Brain pericyte (primary cell): Measurements from ENCODE around the gene STAT1.

Source experiments
- DNase-seq: peaks from one replicate; pipeline ENCODE4 v3.0.0-alpha.2; 2012; ENCODE audit warnings: low read depth, low spot score

The STAT1 gene

GRCh38 chr2:191031256-191031655 is 17.3 kb upstream of the STAT1 start:
- DNase-seq: no peak

- DNase-seq: no peak
Measured at GRCh38 chr2:191030521-191031154, 16.7 kb upstream of the STAT1 start.

GRCh38 chr2:191029280-191029950 is 15.4 kb upstream of the STAT1 start:
- no peak for DNase-seq

GRCh38 chr2:191026377-191026776 is 12.4 kb upstream of the STAT1 start:
- DNase-seq: no peak

GRCh38 chr2:191025135-191025534 is 11.2 kb upstream of the STAT1 start:
- no peak for DNase-seq

GRCh38 chr2:191023235-191023679 is 9.3 kb upstream of the STAT1 start:
- no peak for DNase-seq

- DNase-seq: peak; percentile 24
Measured at GRCh38 chr2:191020742-191021381, 6.9 kb upstream of the STAT1 start.

GRCh38 chr2:191020221-191020741 is 6.3 kb upstream of the STAT1 start:
- DNase-seq: peak; percentile 92

GRCh38 chr2:191019376-191019775 is 5.4 kb upstream of the STAT1 start:
- DNase-seq: no peak

GRCh38 chr2:191018643-191019119 is 4.7 kb upstream of the STAT1 start:
- no peak for DNase-seq

- DNase-seq: no peak
Measured at GRCh38 chr2:191018048-191018447, 4.1 kb upstream of the STAT1 start.

- no peak for DNase-seq
Measured at GRCh38 chr2:191015831-191016230, 1.9 kb upstream of the STAT1 start.

GRCh38 chr2:191015239-191015638 is 1.3 kb upstream of the STAT1 start:
- DNase-seq: no peak

- DNase-seq: no peak
Measured at GRCh38 chr2:191014653-191015020, 666 bp upstream of the STAT1 start.

GRCh38 chr2:191013682-191013931 is 364 bp downstream of the STAT1 start:
- DNase-seq: peak; percentile 5

GRCh38 chr2:191012845-191013681 is 908 bp downstream of the STAT1 start:
- DNase-seq: no peak

GRCh38 chr2:191012346-191012745 is 1.6 kb downstream of the STAT1 start:
- DNase-seq: no peak

- DNase-seq: no peak
Measured at GRCh38 chr2:191010887-191011885, 2.8 kb downstream of the STAT1 start.

- no peak for DNase-seq
Measured at GRCh38 chr2:191009541-191010374, 4.2 kb downstream of the STAT1 start.

- DNase-seq: no peak
Measured at GRCh38 chr2:191008286-191008685, 5.7 kb downstream of the STAT1 start.
